H1 (cell line): ENCODE results near the gene CCNI2. TPM values are rescaled to one million over a fixed set of nuclear protein-coding genes. Genes with fewer than 3 reads are reported as not detected.

Experiments used
- CHD7 ChIP-seq: fragments of 300-600 bp; sonication (generic); IDR thresholded peaks from 2 replicates; pipeline ENCODE4 v1.7.1; 2012; ENCODE audit warnings: low read length, moderate library complexity, mild to moderate bottlenecking, inconsistent platforms; ENCODE audit not compliant: insufficient replicate concordance
- KDM5A ChIP-seq: fragments of 200-600 bp; IDR thresholded peaks from 2 replicates; pipeline ENCODE4 v1.7.1; 2012; ENCODE audit warnings: mild to moderate bottlenecking, low read length, inconsistent platforms, mixed read lengths
- RAD21 ChIP-seq, 2 experiments: IDR thresholded peaks in 1 of 2; conservative IDR thresholded peaks in 1 of 2; 2 replicates each; pipeline ENCODE4 v1.6.1; 2011; ENCODE audit warnings: low read depth in 2 of 2, low read length in 2 of 2, improper control_type of control experiment in 1 of 2, inconsistent platforms in 1 of 2, mild to moderate bottlenecking in 1 of 2, moderate library complexity in 1 of 2
- RFX5 ChIP-seq: IDR thresholded peaks from 2 replicates; pipeline ENCODE4 v1.6.1; 2011; ENCODE audit warnings: low read depth, low read length, improper control_type of control experiment, borderline replicate concordance
- SRF ChIP-seq: IDR thresholded peaks from 2 replicates; pipeline ENCODE4 v1.6.1; 2011; ENCODE audit warnings: mild to moderate bottlenecking, low read depth, low read length, moderate library complexity
- polyA plus RNA-seq, 7 experiments: library from polyadenylated mRNA; depleted of rRNA in 3 of 7; stranded (reverse) in 5 of 7; unstranded in 2 of 7; fragments of >200 nt in 5 of 7; fragments of 200-250 nt in 2 of 7; gene quantifications; 1 replicate in 5 of 7; 2 replicates in 1 of 7; 4 replicates in 1 of 7; pipeline versions ENCODE4 v1.2.1 to v1.2.3, GENCODE V29; 2011 to 2013; ENCODE audit warnings: missing spikeins in 2 of 7, mixed read lengths in 2 of 7
- total RNA-seq: library from RNA; stranded (reverse); fragmentation: NEBNext Ultra II Directional; extraction: Animal tissue kit (Norgen Biotek cat#: 25700); gene quantifications from 2 replicates; pipeline ENCODE4 v1.2.1, GENCODE V29; 2021
- TF ChIP-seq, protein P1 (sequence below): IDR thresholded peaks from 2 replicates; pipeline ENCODE4 v1.6.1; 2012; ENCODE audit warnings: low read length, inconsistent platforms

The CCNI2 gene
- total and polyA plus RNA-seq, 2 of the 8 experiments (the other 6 are each of a cell fraction or from before 2014, with no cell fraction given), result 1.3 to 1.4 TPM

DNA sequence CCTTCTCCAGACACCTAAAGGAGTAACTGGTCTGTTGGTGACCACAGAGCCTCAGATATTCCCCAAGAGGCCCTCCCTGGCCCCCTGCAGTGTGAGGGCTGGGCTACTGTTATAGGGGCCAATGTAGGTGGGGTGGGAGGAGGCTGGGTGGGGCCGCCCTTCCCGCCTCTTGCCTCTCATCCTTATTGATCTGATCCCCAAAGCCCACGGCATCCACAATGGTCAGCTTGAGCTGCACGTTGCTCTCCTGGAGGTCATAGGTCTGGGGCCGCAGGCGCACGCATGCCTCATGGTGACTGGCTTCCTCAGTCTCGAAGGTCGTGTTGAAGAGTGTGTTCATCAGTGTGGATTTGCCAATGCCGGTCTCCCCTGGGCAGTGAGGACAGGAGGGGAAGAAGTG is 16.8 kb downstream of the CCNI2 start (continued):
- TF ChIP-seq CHD7, result no peak
- no peak for TF ChIP-seq RFX5
- no peak for TF ChIP-seq SRF
- TF ChIP-seq, protein P1, sequence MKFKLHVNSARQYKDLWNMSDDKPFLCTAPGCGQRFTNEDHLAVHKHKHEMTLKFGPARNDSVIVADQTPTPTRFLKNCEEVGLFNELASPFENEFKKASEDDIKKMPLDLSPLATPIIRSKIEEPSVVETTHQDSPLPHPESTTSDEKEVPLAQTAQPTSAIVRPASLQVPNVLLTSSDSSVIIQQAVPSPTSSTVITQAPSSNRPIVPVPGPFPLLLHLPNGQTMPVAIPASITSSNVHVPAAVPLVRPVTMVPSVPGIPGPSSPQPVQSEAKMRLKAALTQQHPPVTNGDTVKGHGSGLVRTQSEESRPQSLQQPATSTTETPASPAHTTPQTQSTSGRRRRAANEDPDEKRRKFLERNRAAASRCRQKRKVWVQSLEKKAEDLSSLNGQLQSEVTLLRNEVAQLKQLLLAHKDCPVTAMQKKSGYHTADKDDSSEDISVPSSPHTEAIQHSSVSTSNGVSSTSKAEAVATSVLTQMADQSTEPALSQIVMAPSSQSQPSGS, result no peak
- TF ChIP-seq RAD21 (IDR thresholded peaks at IDR 0.05 in 1 of 2, conservative IDR thresholded peaks at IDR 0.05 in 1 of 2; ENCODE audit: low read depth in 2 of 2, low read length in 2 of 2), result no peak
- TF ChIP-seq KDM5A, result no peak
